Left colon (tissue), 2 donors: Measurements from ENCODE around the gene FGD4. TPM values are rescaled to one million over a fixed set of nuclear protein-coding genes. Genes with fewer than 3 reads are reported as not detected.

ENCODE experiments used
- ATAC-seq: fragments of 200-7000 bp; cut with Tn5 transposase; one replicate; pipeline ENCODE4 v1.9.1; 2020; ENCODE audit warnings: mild to moderate bottlenecking, moderate library complexity
- DNase-seq, 2 donors: peaks; one replicate each; pipeline ENCODE4 v3.0.0-alpha.2; 2020
- intact Hi-C, 2 donors: fragments of 100-400 bp; cut with DNase I in 1 of 2; cut with micrococcal nuclease in 1 of 2; formaldehyde crosslinking; loops; one replicate each; pipeline versions ENCODE4 v1.11.2 to v1.14.0; 2022; cut with DNase I, micrococcal nuclease
- total RNA-seq, 2 donors: library from RNA; stranded (reverse); fragmentation: NEBNext Ultra II Directional; extraction: Animal tissue kit (Norgen Biotek cat#: 25700); gene quantifications; one replicate each; pipeline ENCODE4 v1.2.1, GENCODE V29; 2021
- donor health status: DM: no; HTN: no; CAD: no.
- donor health status: DM: yes; HTN: yes; CAD: no.

Gene FGD4
- total RNA-seq, 2 donors from 2014 or later = 54.6 to 84.0 TPM

- ATAC-seq = no peak
- no peak for DNase-seq
- intact Hi-C loops = no loop called here
Measured at GRCh38 chr12:32448586-32448985, 49.2 kb downstream of the FGD4 start.

DNA sequence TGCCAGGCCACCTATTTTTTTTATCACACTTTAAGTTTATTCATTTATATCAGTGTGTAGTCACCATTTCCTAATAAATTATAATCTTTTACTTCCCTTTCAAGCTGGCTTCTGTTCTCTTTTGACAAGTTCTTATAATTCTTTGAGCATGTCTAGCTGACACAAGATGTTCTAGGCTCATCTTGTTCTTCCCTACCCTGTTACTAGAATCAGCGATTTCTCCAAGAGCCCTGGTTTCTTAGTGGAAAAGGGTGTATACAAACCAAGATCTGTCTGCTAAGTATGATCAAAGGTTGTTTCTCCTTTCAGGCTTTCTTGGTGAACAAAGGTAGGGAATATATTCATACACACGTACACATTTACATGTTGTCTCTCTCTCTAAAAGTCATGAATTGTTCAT lies 51.0 kb downstream of the FGD4 start:
- no peak for ATAC-seq
- intact Hi-C loops = no loop called here
- DNase-seq = no peak

DNA sequence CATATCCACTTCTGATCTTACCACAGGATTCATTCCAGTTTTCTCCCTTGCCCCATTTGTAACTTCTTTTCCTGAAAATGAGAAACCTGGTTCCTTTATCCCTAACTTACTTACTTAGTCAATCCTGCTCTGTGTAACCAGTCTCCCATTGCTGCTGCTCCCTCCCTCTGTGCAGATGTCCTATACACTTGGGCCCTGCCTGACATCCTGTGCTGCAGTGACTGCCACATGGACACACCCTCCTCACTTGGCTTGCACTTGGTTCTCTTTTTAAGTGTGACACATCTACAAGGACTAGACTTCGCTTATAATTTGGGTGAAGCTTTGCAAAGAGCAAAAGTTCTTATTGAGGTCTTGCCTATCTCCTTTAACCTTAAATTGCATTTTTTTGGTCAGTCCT lies 51.4 kb downstream of the FGD4 start:
- ATAC-seq = peak; percentile 69
- DNase-seq = peak; percentile 18 to 48
- intact Hi-C loops = no loop called here

GRCh38 chr12:32451816-32452215 lies 52.5 kb downstream of the FGD4 start:
- intact Hi-C loops = no loop called here
- no peak for ATAC-seq
- no peak for DNase-seq

DNA sequence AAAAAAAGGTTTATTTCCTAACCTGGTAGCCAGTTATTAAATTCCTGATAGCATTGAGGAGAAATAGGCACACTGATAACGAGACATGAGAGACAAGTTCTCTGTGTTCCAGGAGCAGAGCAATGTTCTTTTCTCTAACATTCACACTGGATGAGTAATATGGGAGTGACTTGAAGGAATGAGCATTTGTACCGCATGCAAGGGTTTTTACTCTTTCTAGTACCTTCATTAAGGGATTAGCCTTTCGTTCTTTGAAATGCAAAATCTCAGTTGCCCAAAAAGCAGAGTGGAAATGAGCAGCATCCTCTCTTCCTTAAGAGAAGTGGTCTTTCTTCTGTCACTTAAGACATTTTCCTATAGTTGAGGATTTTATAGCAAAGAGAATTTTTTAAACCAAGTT lies 54.7 kb downstream of the FGD4 start:
- intact Hi-C loops = no loop called here
- ATAC-seq = peak; percentile 57
- DNase-seq = no peak

DNA sequence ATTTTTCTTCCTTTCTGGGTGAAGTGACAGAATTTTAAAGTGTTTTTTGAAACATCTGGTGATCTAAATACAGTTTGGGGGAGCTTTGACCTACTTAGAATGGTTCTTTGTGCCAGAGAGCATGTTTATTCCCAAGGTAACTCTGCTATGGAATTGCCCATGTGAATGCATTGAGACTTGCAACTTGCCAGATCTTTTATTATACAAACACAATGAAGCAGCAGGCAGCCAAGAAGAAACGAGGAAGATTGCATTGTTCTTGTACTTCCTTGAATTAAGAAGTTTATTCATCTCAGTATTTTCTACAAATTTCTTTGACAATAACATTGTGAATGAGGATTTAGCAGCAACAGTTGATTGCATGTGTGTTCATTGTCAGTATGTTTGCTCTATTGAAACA lies 55.5 kb downstream of the FGD4 start:
- intact Hi-C loops = loop anchor here in 1 of 2 donors (5.0 kb wide), 1 partner anchor 202 kb away; no protein-coding TSS in a partner anchor
- DNase-seq (no peak), ATAC-seq (peak; percentile 63)

- no peak for DNase-seq
- ATAC-seq = peak; percentile 61
- intact Hi-C loops = loop anchor here in 1 of 2 donors (5.0 kb wide), 1 partner anchor 202 kb away; no protein-coding TSS in a partner anchor
Measured at GRCh38 chr12:32455607-32456071, 56.3 kb downstream of the FGD4 start.

DNA sequence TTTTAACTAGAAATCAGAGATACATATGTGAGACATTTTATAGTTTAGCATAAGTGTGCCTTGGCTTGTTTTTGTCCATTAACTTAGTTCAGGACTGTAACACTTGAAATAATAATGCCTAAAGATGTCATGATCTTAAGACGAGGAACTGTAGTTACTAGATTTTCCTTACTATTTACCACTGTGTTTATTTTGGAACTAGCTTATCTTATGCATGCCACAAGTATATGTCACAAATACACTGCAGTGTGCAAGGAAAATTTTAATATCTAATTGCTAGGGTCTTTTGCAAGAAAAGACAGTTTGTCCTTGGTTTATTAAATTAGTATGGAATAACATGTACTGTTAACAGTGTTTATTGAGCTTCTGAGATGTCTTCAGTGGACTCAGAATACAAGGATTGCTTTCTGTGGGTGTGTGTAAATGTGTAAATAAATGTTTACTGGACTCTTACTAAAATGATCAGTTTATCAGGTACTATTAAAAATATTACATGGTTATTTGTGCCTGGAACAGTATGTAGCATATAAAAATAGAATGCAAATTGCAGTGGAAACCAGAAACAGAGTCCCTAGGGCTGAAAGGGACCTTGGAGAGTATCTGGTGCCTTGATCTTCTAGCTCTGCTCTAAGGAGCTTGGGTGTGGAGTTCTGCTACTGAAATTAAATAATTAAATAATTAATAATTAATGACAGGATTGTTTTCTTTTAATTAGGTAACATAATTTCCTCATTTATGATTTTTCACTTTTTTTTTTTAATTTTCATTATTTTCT lies 58.1 kb downstream of the FGD4 start:
- DNase-seq (no peak), ATAC-seq (no peak)
- intact Hi-C loops = loop anchor here in 1 of 2 donors (5.0 kb wide), 1 partner anchor 200 kb away; no protein-coding TSS in a partner anchor

DNA sequence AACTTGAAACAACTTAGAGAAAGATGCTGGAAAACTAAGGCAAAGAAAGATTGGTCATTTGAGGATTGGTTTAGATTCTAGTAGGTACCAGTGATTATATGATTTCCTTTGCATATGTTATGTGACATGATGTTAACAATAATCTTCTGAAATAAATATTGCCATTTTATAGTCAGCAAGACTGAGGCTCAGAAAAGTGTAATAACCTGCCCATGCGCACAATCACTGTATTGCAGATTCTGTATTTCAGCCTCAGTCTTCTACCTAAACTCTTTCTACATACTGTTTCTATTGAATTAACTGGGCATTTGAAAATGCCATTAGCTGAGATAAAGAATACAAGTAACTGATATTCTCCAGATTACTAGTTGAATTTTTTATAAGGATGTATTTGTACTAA lies 61.3 kb downstream of the FGD4 start:
- intact Hi-C loops = no loop called here
- ATAC-seq (no peak), DNase-seq (no peak)

GRCh38 chr12:32462908-32463307 lies 63.5 kb downstream of the FGD4 start:
- intact Hi-C loops = no loop called here

GRCh38 chr12:32466187-32466586 lies 66.8 kb downstream of the FGD4 start:
- no peak for DNase-seq
- intact Hi-C loops = no loop called here
- ATAC-seq = peak; percentile 17

More at GRCh38 chr12:32462908-32463307, 63.5 kb downstream of the FGD4 start:
- no peak for ATAC-seq
- DNase-seq = no peak

- ATAC-seq (peak; percentile 88), DNase-seq (no peak)
- intact Hi-C loops = no loop called here
Measured at GRCh38 chr12:32466986-32467711, 67.8 kb downstream of the FGD4 start.

DNA sequence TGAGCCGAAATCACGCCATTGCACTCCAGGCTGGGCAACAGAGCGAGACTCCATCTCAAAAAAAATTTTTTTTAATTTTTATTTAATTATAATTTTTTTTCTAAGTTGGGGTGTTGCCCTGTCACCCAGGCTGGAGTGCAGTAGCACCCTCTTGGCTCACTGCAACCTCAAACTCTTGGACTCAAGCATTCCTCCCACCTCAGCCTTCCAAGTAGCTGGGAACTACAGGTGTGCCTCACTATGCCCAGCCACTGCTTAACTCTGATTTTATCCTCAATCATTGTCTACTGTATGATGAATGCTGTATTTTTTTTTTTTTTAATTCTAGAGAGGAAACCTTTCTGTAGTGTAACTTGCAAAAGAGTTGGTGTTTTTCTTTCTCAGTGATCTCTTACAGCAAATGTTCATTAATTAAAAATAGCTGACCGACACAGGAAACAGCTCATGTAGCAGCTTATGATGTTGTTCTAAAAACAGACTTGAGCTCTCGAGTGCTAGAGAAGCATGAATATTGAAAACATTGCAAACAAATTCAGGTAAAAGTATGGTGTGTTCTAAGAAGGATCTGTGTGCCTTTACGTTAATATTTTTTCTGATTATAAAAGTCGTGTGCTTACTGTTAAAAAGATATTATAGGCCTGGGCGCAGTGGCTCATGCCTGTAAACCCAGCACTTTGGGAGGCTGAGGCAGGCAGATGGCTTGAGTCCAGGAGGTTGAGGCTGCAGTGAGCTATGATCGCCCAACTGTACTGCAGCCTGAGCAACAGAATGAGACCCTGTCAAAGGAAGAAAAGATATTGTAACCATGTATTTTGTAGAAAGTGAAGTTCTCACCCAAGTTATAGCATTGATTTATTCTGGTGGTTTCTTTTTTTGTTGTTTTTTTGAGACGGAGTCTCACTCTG lies 68.9 kb downstream of the FGD4 start:
- intact Hi-C loops = no loop called here
- DNase-seq (no peak), ATAC-seq (peak; percentile 11)

- ATAC-seq (no peak), DNase-seq (no peak)
- intact Hi-C loops = no loop called here
Measured at GRCh38 chr12:32470936-32471470, 71.6 kb downstream of the FGD4 start.

- ATAC-seq (no peak), DNase-seq (no peak)
- intact Hi-C loops = no loop called here
Measured at GRCh38 chr12:32471591-32472001, 72.2 kb downstream of the FGD4 start.

DNA sequence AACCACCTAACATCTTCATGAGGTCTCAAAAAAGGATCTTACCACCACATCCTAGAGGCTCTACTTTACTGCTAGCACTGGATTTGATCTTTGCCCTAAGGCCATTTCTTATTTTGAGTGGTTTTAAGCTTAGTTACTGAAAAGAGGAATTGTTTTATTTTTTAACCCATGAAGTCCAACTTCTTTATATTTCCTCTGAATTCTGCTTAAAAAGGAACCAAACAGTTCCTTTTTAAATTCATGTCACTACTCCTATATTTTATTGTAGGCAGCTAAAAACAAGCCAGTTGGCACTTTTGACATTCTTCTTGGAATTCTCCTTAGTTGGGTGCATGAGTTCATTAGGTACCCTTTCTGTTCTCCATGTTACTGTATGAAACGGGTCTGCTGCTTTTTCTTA lies 76.4 kb downstream of the FGD4 start:
- ATAC-seq = no peak
- DNase-seq = no peak
- intact Hi-C loops = no loop called here

DNA sequence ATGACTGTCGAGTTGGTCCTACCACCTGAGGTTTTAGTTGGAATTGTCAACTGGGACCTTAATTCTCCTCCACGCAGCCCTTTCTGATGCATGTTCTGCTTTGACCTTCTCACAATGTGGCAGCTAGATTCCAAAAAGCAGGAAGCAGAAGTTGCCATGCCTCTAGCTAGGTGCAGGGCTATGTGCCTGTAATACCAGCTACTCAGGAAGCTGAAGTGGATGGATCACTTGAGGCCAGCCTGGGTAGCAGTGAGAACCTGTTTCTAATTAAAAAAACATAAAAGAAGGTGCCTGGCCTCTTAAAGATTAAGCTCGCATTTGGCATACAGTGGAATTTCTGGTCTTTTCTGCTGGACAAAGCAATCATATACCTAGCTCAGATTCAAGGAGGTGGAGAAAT lies 77.1 kb downstream of the FGD4 start:
- intact Hi-C loops = no loop called here
- no peak for DNase-seq
- no peak for ATAC-seq

DNA sequence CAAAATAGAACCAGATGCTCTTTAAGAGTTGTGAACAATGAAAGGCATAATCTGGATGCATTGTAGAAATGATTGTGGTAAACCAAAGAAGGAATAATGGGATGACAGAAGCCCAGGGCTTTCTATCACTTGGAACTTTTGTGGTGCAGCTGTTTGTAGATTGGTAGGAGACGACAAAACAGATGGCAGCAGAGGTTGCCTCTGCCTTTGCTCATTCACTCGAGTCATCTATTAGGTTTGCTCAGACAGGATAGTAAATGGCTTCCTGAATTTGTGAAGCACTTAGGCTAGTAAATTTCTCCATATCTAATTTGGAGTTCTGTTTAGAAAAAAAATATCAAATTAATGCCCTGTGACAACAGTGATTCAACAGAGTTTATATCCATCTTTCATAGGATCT lies 78.4 kb downstream of the FGD4 start:
- intact Hi-C loops = no loop called here
- DNase-seq = no peak
- no peak for ATAC-seq

DNA sequence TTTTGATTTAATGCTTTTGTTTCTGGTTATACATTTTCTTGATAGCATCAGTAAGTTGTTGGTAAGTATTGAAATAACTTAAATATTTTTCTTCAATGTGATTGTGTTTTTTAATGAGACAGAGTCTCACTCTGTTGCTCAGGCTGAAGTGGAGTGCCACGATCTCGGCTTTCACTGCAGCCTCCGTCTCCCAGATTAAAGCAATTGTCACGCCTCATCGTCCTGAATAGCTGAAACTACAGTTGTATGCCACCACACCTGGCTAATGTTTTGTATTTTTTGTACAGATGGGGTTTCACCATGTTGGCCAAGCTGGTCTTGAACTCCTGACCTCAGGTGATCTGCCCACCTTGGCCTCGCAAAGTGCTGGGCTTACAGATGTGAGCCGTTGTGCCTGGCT lies 78.8 kb downstream of the FGD4 start:
- ATAC-seq (no peak), DNase-seq (no peak)
- intact Hi-C loops = no loop called here
